ENCODE data around the gene TNKS1BP1. TPM values are rescaled to one million over a fixed set of nuclear protein-coding genes. Genes with fewer than 3 reads are reported as not detected.
A peak's percentile ranks its signal among the peaks of the same experiment; 100 is the strongest.

TNKS1BP1 gene
- total and polyA plus RNA-seq, 8 donors, result 119 to 203 (median 141) TPM

DNA sequence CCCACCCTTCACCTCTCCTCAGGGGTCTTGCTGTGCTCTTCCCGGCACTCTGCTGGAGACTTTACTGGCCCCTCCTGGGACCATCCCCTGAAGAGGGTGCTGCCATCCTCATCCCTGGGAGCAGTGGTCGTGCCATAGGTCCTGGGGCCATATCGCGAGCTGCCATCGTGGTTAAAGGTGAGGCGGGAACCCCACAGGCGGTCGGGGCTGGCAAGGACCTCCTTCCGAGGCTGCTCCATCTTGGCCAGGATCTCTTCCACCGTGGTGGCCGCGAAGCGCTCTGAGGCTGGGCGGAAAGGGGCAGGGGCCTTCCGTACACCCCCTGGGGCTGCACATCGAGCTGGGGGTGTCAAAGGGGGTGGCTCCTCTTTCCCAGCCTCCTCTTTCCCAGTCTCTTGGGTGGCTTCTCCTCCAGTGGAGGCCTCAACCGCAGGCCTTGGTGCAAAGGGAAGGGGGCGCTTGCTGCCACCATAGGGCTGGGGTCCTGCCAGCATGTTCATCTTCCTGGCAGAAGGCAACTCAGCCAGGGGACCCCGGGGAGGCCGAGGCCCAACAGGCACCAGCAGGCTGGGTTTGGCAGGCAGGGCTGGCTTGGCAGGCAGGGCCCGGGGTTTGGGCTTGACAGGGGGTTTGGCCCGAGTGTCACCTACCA is 4.6 kb downstream of the TNKS1BP1 start:
- intact Hi-C loops (cut with DNase I), result no loop called here
- ATAC-seq, result no peak
- peak in 1 of 4 donors; percentile 78 for DNase-seq
- Histone ChIP-seq H3K9me3 (no peaks in the 10 kb centered on the region), H3K36me3 (peaks cover 0 to 43% of the 10 kb centered on the region in 2 donors), H3K4me1 (peaks cover 44 to 71% of the 10 kb centered on the region in 2 donors), H3K27me3 (no peaks in the 10 kb centered on the region), H3K4me3 (no peak overlapping the region), H3K27ac (no peak overlapping the region)
- TF ChIP-seq, protein P1, sequence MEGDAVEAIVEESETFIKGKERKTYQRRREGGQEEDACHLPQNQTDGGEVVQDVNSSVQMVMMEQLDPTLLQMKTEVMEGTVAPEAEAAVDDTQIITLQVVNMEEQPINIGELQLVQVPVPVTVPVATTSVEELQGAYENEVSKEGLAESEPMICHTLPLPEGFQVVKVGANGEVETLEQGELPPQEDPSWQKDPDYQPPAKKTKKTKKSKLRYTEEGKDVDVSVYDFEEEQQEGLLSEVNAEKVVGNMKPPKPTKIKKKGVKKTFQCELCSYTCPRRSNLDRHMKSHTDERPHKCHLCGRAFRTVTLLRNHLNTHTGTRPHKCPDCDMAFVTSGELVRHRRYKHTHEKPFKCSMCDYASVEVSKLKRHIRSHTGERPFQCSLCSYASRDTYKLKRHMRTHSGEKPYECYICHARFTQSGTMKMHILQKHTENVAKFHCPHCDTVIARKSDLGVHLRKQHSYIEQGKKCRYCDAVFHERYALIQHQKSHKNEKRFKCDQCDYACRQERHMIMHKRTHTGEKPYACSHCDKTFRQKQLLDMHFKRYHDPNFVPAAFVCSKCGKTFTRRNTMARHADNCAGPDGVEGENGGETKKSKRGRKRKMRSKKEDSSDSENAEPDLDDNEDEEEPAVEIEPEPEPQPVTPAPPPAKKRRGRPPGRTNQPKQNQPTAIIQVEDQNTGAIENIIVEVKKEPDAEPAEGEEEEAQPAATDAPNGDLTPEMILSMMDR (IDR thresholded peaks at IDR 0.05), result no peak

DNA sequence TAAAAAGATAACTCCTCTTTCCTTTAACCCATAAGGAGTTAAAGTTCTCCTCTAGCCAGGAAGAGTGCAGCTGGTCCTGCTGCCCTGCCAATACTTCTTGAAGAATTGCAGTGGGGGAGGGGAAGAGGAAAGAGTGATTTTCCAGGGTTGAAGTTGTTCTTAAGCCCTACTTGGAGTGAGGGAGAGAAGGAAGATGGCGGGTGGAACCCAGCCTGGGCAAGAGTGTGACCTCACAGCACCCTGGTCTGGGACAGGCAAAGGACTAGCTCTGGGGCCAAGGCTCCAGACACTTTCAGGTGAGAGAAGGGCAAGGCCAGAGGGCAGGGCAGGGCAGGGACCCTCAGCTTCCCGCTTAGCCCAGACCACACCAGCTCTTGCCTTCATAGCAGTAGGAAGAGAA is 6.6 kb downstream of the TNKS1BP1 start:
- H3K4me1 ChIP-seq, result peaks cover 42 to 58% of the 10 kb centered on the region in 2 donors
- no peaks in the 10 kb centered on the region for H3K9me3 ChIP-seq
- H3K36me3 ChIP-seq, result peaks cover 0 to 63% of the 10 kb centered on the region in 2 donors
- DNase-seq, result peak in 1 of 4 donors; percentile 81
- ATAC-seq, result peak; percentile 14
- peak overlapping the region; percentile 24 to 69 for H3K27ac ChIP-seq
- TF ChIP-seq, protein P1 (IDR thresholded peaks at IDR 0.05), result no peak
- intact Hi-C loops (cut with DNase I), result no loop called here
- H3K4me3 ChIP-seq, result no peak overlapping the region
- no peaks in the 10 kb centered on the region for H3K27me3 ChIP-seq

DNA sequence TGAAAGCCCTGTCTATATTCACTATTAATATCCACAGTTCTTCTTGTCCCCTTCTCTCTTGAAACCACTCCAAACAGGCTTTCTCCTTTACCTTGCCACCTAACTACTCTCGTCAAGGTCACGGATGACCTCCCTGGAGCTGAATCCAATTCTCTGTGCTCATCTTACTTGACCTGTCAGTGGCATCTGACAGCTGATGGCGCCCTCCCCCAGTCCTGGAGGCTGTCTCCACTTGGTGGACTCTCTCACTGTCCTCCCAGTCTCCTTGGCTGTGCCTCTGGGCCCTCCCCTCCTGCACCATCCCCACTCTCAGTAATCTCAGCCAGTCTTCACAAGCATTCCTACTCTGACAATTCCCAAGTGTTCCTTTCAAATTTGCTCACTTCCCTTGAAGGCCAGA is 8.7 kb downstream of the TNKS1BP1 start:
- H3K4me3 ChIP-seq, result no peak overlapping the region
- ATAC-seq (no peak), DNase-seq (no peak)
- H3K27me3 ChIP-seq, result peaks cover 0 to 4% of the 10 kb centered on the region in 2 donors
- peaks cover 0 to 72% of the 10 kb centered on the region in 2 donors for H3K36me3 ChIP-seq
- intact Hi-C loops (cut with DNase I), result no loop called here
- TF ChIP-seq, protein P1 (IDR thresholded peaks at IDR 0.05), result no peak
- peak overlapping the region in 1 of 2 donors; percentile 21 for H3K27ac ChIP-seq
- no peaks in the 10 kb centered on the region for H3K9me3 ChIP-seq
- H3K4me1 ChIP-seq, result peaks cover 43 to 66% of the 10 kb centered on the region in 2 donors

DNA sequence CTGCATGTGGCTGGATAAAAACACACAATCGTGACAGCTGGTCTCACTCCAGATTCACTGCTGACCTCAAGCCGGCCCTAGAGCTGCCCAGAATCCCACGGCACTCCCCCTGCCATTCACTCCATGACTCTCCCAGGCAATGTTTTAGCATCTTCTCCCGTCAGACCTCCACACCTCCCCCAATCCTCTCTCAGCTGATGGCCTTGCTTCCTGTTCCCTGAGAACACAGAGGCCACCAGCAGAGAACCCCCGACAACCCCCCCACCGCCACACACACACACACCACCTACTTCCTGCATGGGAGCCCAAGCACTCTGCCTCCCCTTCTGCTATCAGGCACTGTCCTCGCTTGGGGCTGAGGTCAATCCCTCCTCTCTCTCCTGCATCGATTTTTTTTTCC is 9.3 kb downstream of the TNKS1BP1 start:
- H3K9me3 ChIP-seq, result no peaks in the 10 kb centered on the region
- intact Hi-C loops (cut with DNase I), result no loop called here
- ATAC-seq (no peak), DNase-seq (peak in 1 of 4 donors; percentile 46)
- H3K36me3 ChIP-seq, result peaks cover 0 to 70% of the 10 kb centered on the region in 2 donors
- H3K27me3 ChIP-seq, result peaks cover 0 to 5% of the 10 kb centered on the region in 2 donors
- H3K27ac ChIP-seq, result no peak overlapping the region
- H3K4me1 ChIP-seq, result peaks cover 44 to 66% of the 10 kb centered on the region in 2 donors
- TF ChIP-seq, protein P1 (IDR thresholded peaks at IDR 0.05), result no peak
- no peak overlapping the region for H3K4me3 ChIP-seq

DNA sequence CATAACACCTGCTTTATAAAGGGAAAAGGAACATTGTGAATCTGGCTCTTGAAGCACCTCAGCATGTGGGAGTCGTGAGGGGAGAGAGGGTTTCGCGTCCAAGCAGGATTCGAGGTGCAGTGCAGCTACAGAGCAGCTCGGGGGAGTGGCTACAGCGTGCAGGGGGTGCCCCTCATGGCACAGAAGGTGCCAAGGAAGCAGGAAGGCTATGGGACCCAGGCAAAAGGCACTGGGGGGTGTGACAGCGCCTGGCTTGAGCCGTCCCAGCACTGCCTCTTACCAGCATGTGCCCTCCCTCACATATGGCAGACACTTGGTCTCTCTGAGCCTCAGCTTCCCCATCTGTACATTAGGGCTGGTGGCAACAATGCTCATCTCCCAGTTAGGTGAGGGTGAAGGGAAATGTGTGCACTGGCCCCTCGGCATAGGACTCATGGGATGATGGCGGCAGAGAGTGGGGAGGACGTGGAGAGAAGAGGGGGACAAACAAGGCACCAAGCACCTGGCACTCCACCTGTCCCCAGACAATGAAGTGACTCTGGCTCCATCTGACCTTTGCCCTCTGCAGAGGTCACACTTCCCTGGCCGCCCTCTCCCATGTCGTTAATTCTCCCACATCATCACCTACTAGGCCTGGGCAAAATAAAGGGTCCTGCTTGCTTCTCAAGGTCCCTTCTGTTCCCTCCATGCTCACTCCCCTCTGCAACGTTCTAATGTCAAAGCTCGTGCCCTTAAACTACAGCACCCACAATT is 10.4 kb downstream of the TNKS1BP1 start:
- DNase-seq (no peak), ATAC-seq (no peak)
- TF ChIP-seq, protein P1 (IDR thresholded peaks at IDR 0.05), result no peak
- peaks cover 0 to 5% of the 10 kb centered on the region in 2 donors for H3K27me3 ChIP-seq
- H3K36me3 ChIP-seq, result peaks cover 0 to 66% of the 10 kb centered on the region in 2 donors
- H3K4me3 ChIP-seq, result no peak overlapping the region
- peaks cover 45 to 66% of the 10 kb centered on the region in 2 donors for H3K4me1 ChIP-seq
- no peak overlapping the region for H3K27ac ChIP-seq
- no peaks in the 10 kb centered on the region for H3K9me3 ChIP-seq
- intact Hi-C loops (cut with DNase I), result no loop called here
